ENCODE data around the gene CACNA1G.

Gene CACNA1G

GRCh38 chr17:50596191-50597037 is 35.9 kb downstream of the CACNA1G start:
- in situ Hi-C loops (cut with HindIII; ENCODE audit: low sequenced_read_pairs): no loop called here
- H3K4me3 ChIP-seq (ENCODE audit: low read depth, low read length): no peak overlapping the region
- peak; percentile 41 for TF ChIP-seq CTCF (IDR thresholded peaks at IDR 0.05; ENCODE audit: low read depth, low read length)
- DNase-seq (ENCODE audit: low read depth, low spot score): no peak

GRCh38 chr17:50598487-50598886 is 38.0 kb downstream of the CACNA1G start:
- TF ChIP-seq CTCF (IDR thresholded peaks at IDR 0.05; ENCODE audit: low read depth, low read length): no peak
- in situ Hi-C loops (cut with HindIII; ENCODE audit: low sequenced_read_pairs): no loop called here
- DNase-seq (ENCODE audit: low read depth, low spot score): no peak
- H3K4me3 ChIP-seq (ENCODE audit: low read depth, low read length): no peak overlapping the region

- TF ChIP-seq CTCF (IDR thresholded peaks at IDR 0.05; ENCODE audit: low read depth, low read length): no peak
- in situ Hi-C loops (cut with HindIII; ENCODE audit: low sequenced_read_pairs): no loop called here
- H3K4me3 ChIP-seq (ENCODE audit: low read depth, low read length): no peak overlapping the region
- DNase-seq (ENCODE audit: low read depth, low spot score): no peak
Measured at GRCh38 chr17:50599606-50600005, 39.1 kb downstream of the CACNA1G start.

GRCh38 chr17:50601823-50602375 is 41.4 kb downstream of the CACNA1G start:
- in situ Hi-C loops (cut with HindIII; ENCODE audit: low sequenced_read_pairs): no loop called here
- H3K4me3 ChIP-seq (ENCODE audit: low read depth, low read length): no peak overlapping the region
- DNase-seq (ENCODE audit: low read depth, low spot score): no peak
- TF ChIP-seq CTCF (IDR thresholded peaks at IDR 0.05; ENCODE audit: low read depth, low read length): no peak

DNA sequence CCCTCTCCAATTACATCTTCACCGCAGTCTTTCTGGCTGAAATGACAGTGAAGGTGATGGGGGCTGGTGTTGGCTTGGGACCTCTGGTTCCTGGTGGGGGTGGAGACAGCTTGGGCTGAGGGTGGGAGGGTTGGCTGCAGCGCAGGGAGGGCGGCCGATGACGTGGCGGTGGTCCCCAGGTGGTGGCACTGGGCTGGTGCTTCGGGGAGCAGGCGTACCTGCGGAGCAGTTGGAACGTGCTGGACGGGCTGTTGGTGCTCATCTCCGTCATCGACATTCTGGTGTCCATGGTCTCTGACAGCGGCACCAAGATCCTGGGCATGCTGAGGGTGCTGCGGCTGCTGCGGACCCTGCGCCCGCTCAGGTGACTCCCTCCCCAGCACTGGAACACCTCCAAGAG is 42.3 kb downstream of the CACNA1G start:
- H3K4me3 ChIP-seq (ENCODE audit: low read depth, low read length): no peak overlapping the region
- in situ Hi-C loops (cut with HindIII; ENCODE audit: low sequenced_read_pairs): no loop called here
- no peak for TF ChIP-seq CTCF (IDR thresholded peaks at IDR 0.05; ENCODE audit: low read depth, low read length)
- DNase-seq (ENCODE audit: low read depth, low spot score): no peak

DNA sequence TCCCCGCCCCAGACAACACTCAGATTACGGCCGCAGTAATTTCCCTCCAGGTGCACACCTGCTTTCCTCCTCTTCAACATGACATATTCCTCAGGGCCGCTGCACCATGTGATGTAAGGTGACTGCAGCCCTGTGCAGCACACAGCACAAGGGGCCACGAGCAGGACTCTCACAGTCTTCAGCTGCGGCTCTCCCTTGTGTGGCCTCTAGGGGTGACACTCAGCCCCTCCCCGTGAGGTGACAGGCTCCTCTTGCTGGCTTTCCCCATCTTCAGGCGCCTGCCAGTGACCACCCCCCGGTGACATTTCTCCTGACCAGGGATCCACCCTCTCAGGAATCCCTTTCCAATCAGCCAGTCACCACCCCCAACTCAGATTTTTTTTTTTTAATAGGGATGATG is 42.8 kb downstream of the CACNA1G start:
- no peak overlapping the region for H3K4me3 ChIP-seq (ENCODE audit: low read depth, low read length)
- in situ Hi-C loops (cut with HindIII; ENCODE audit: low sequenced_read_pairs): no loop called here
- DNase-seq (ENCODE audit: low read depth, low spot score): no peak
- peak; percentile 14 for TF ChIP-seq CTCF (IDR thresholded peaks at IDR 0.05; ENCODE audit: low read depth, low read length)

Data from astrocyte of the spinal cord (primary cell).